Bone marrow (tissue), 2 donors: ENCODE measurements around the gene C1orf21.

ENCODE experiments used
- DNase-seq, 2 donors: peaks; one replicate each; lab custom pipeline; 2025; lab: John Stamatoyannopoulos, UW

C1orf21 gene

GRCh38 chr1:184447651-184448185 lies 60.9 kb downstream of the C1orf21 start:
- DNase-seq: no peak

- DNase-seq: no peak
Measured at GRCh38 chr1:184449916-184450315, 63.1 kb downstream of the C1orf21 start.

- DNase-seq: peak in 1 of 2 donors; percentile 7
Measured at GRCh38 chr1:184455786-184456185, 69.0 kb downstream of the C1orf21 start.

- peak in 1 of 2 donors; percentile 76 for DNase-seq
Measured at GRCh38 chr1:184456189-184456588, 69.4 kb downstream of the C1orf21 start.

- DNase-seq: no peak
Measured at GRCh38 chr1:184457500-184457899, 70.7 kb downstream of the C1orf21 start.

GRCh38 chr1:184461321-184461720 lies 74.5 kb downstream of the C1orf21 start:
- no peak for DNase-seq

- DNase-seq: no peak
Measured at GRCh38 chr1:184462155-184462554, 75.3 kb downstream of the C1orf21 start.

- DNase-seq: no peak
Measured at GRCh38 chr1:184462990-184463389, 76.2 kb downstream of the C1orf21 start.

GRCh38 chr1:184463680-184464079 lies 76.9 kb downstream of the C1orf21 start:
- DNase-seq: no peak

- DNase-seq: no peak
Measured at GRCh38 chr1:184464757-184465156, 77.9 kb downstream of the C1orf21 start.

GRCh38 chr1:184465489-184466146 lies 78.8 kb downstream of the C1orf21 start:
- DNase-seq: no peak

- DNase-seq: no peak
Measured at GRCh38 chr1:184467295-184467694, 80.5 kb downstream of the C1orf21 start.

- no peak for DNase-seq
Measured at GRCh38 chr1:184469396-184469795, 82.6 kb downstream of the C1orf21 start.

GRCh38 chr1:184471686-184472085 lies 84.9 kb downstream of the C1orf21 start:
- no peak for DNase-seq

GRCh38 chr1:184472136-184472535 lies 85.3 kb downstream of the C1orf21 start:
- no peak for DNase-seq

- DNase-seq: no peak
Measured at GRCh38 chr1:184473176-184473966, 86.5 kb downstream of the C1orf21 start.

GRCh38 chr1:184476187-184476586 lies 89.4 kb downstream of the C1orf21 start:
- DNase-seq: no peak

- DNase-seq: no peak
Measured at GRCh38 chr1:184479435-184480167, 92.8 kb downstream of the C1orf21 start.

GRCh38 chr1:184480736-184481135 lies 93.9 kb downstream of the C1orf21 start:
- DNase-seq: no peak

GRCh38 chr1:184482136-184482535 lies 95.3 kb downstream of the C1orf21 start:
- no peak for DNase-seq

- DNase-seq: peak in 1 of 2 donors; percentile 27
Measured at GRCh38 chr1:184483101-184483683, 96.4 kb downstream of the C1orf21 start.
